PFSK-1 (cell line): ENCODE data around the gene FYCO1.

Experiments used
- FOXP2 ChIP-seq: optimal IDR thresholded peaks from 2 replicates; pipeline ENCODE3; 2011; ENCODE audit warnings: borderline replicate concordance, control low read depth, inconsistent platforms; ENCODE audit not compliant: insufficient read depth; ENCODE audit errors: extremely low read length, extremely low read depth
- POLR2AphosphoS5 ChIP-seq: IDR thresholded peaks from 2 replicates; pipeline ENCODE4 v1.6.1; 2012; ENCODE audit warnings: low read depth, mild to moderate bottlenecking, control low read depth, low read length, moderate library complexity
- REST ChIP-seq, 2 experiments: IDR thresholded peaks; 2 replicates each; pipeline versions ENCODE4 v1.6.1 to v1.8.0; 2011 to 2012; ENCODE audit warnings: low read depth in 2 of 2, low read length in 2 of 2, control low read depth in 1 of 2, inconsistent platforms in 1 of 2, mild to moderate bottlenecking in 1 of 2, moderate library complexity in 1 of 2; ENCODE audit not compliant: insufficient read depth in 1 of 2
- SIN3A ChIP-seq: IDR thresholded peaks from 2 replicates; pipeline ENCODE4 v1.6.1; 2012; ENCODE audit warnings: mild to moderate bottlenecking, low read length, moderate library complexity, borderline replicate concordance; ENCODE audit not compliant: insufficient read depth
- TAF1 ChIP-seq: IDR thresholded peaks from 2 replicates; pipeline ENCODE4 v1.6.1; 2012; ENCODE audit warnings: low read length, control low read depth, borderline replicate concordance; ENCODE audit not compliant: insufficient read depth

The FYCO1 gene

GRCh38 chr3:46030626-46031025, 35.0 kb upstream of the FYCO1 start:
- TF ChIP-seq SIN3A (no peak), REST (IDR thresholded peaks at IDR 0.05; ENCODE audit: insufficient read depth in 1 of 2, low read depth in 2 of 2, low read length in 2 of 2) (no peak), POLR2AphosphoS5 (no peak), TAF1 (no peak), FOXP2 (no peak)

- no peak for TF ChIP-seq FOXP2
- no peak for TF ChIP-seq REST (IDR thresholded peaks at IDR 0.05; ENCODE audit: insufficient read depth in 1 of 2, low read depth in 2 of 2, low read length in 2 of 2)
- no peak for TF ChIP-seq POLR2AphosphoS5
- TF ChIP-seq TAF1: no peak
- TF ChIP-seq SIN3A: no peak
These were observed 34.4 kb upstream of the FYCO1 start for GRCh38 chr3:46029953-46030543.

GRCh38 chr3:46027736-46028397, 32.2 kb upstream of the FYCO1 start:
- TF ChIP-seq POLR2AphosphoS5 (no peak), REST (IDR thresholded peaks at IDR 0.05; ENCODE audit: insufficient read depth in 1 of 2, low read depth in 2 of 2, low read length in 2 of 2) (no peak), TAF1 (no peak), FOXP2 (no peak), SIN3A (no peak)

- TF ChIP-seq SIN3A (no peak), REST (IDR thresholded peaks at IDR 0.05; ENCODE audit: insufficient read depth in 1 of 2, low read depth in 2 of 2, low read length in 2 of 2) (no peak), POLR2AphosphoS5 (no peak), TAF1 (no peak), FOXP2 (no peak)
These were observed 31.5 kb upstream of the FYCO1 start, which contains the start of gene XCR1 for GRCh38 chr3:46027021-46027705. TSS of gene XCR1 (minus strand) at chr3:46027483. CDS start at chr3:46021947, 5,536 bp downstream.
